ENCODE measurements around the gene BOC.
A peak's percentile ranks its signal among the peaks of the same experiment; 100 is the strongest.
"Not testable (repeated sequence)": the region's sequence is repeated elsewhere in the genome, so short reads cannot be mapped to it uniquely, and the experiment has no call there.

The BOC gene, protein sequence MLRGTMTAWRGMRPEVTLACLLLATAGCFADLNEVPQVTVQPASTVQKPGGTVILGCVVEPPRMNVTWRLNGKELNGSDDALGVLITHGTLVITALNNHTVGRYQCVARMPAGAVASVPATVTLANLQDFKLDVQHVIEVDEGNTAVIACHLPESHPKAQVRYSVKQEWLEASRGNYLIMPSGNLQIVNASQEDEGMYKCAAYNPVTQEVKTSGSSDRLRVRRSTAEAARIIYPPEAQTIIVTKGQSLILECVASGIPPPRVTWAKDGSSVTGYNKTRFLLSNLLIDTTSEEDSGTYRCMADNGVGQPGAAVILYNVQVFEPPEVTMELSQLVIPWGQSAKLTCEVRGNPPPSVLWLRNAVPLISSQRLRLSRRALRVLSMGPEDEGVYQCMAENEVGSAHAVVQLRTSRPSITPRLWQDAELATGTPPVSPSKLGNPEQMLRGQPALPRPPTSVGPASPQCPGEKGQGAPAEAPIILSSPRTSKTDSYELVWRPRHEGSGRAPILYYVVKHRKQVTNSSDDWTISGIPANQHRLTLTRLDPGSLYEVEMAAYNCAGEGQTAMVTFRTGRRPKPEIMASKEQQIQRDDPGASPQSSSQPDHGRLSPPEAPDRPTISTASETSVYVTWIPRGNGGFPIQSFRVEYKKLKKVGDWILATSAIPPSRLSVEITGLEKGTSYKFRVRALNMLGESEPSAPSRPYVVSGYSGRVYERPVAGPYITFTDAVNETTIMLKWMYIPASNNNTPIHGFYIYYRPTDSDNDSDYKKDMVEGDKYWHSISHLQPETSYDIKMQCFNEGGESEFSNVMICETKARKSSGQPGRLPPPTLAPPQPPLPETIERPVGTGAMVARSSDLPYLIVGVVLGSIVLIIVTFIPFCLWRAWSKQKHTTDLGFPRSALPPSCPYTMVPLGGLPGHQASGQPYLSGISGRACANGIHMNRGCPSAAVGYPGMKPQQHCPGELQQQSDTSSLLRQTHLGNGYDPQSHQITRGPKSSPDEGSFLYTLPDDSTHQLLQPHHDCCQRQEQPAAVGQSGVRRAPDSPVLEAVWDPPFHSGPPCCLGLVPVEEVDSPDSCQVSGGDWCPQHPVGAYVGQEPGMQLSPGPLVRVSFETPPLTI

DNA sequence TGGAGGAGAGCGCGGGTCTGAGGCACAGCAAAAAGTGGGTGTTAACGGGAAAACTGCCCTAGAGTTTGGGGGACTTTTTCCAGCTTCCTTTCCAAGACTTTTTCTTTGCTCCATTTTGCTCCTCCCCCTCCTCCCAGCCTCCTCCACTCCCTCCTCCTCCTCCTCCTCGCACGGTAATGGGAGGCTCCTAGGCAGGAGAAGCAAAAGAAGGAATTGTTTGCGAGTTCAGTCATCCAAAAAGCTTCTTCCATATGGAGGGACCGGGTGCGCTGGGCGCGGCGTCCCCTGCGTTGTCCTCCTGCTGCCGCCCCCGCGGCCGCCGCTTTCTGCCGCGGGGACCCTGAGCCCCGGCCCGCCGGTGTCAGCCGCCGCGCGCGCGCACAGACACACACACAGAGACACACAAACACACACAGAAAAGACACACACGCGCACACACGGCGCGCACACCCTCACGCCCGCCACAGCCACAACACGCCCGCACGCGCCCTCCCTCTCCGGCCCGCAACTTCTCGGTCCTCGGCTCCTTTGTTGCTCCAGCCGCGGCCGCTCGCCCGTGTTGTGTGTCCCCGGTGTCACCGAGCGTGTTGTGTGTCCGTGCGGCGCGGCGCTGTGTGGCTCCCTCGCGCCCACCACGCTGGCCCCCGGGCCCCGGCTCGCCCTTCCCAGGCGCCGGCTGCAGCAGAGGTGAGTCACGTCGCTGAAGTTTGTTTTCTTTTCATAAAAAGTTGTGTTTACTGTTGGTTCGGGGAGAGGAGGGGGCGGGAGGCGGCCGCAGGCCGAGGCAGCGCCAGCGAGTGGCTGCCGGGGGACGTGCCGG, at the start of gene BOC:
Gene BOC, plus strand, starts transcription at position 228 of the 820 bp plus-strand sequence. CDS start 38,246 bp downstream, outside the sequence.
- DNase-seq = peak; percentile 36

DNA sequence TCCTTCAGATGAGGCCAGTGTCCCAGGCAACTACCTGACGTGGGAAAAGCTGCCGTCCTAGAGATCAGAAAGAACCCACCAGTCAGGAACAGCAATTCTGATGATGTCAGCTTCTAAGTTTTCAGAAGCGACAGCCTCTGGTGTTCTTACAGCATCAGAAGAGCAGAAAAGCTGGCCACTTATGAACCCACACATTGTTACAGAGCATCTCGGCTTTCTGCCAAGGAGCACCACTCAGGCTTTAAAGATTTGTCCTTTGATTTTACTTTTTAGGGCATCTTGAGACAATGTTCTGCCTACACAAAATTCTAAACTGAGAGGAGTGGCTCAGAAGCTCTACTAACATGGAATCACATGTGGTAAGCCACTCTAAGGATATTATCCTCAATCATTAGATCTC, 49.7 kb upstream of the BOC start:
- no peak for DNase-seq

DNA sequence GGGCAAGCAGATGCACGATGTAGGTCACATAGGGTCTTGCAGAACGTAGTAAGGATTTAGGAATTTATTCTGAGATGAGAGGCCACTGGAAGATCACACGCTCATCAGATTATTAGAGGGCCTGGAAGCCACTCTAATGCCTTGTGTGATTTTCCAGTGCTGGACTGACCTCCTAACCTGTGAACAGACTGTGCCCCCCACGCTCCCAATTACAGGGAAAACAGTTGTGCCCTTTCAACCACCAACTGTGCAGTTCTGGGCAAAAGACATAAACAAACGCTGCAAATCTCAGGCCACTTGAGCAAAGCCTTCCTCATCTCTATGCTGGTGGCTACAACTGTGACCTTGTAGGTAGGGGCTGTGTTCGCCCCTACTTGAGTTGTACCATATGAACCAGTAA, 48.2 kb upstream of the BOC start:
- DNase-seq = no peak

DNA sequence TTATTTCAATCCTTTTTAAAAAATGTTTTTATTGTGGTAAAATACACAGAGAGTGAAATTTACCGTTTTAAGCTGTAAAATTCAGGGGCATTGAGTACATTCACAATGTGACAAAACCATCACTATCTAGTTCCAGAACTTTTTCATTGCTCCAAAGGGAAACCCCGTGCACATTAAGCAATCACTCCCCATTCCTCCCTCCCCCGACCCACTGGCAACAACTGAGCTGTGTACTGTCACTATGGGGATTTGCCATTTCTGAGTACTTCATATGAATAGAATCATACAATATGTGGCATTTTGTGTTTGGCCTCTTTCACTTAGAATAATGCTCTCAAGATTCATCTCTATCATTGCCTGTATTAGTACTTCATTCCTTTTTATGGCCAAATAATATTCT, 45.5 kb upstream of the BOC start:
- DNase-seq = no peak

DNA sequence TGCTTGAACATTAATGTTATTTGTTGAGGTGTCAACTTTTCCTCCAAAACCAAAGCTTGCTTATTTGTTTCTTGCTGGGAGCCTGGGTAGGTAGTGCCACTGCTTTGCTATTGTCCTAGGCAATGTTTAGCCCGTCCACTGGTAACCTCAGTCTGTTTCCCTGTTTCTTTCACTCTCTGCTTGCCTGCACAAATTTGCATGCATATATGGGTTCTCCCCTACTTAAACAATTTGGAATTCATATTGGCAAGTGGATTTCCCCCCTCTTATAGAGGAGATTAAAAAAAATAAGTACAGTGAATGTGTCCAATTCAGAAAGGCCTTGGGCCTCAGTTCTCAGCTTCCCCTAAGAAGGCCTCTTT, 45.0 kb upstream of the BOC start:
- DNase-seq = peak; percentile 55

DNA sequence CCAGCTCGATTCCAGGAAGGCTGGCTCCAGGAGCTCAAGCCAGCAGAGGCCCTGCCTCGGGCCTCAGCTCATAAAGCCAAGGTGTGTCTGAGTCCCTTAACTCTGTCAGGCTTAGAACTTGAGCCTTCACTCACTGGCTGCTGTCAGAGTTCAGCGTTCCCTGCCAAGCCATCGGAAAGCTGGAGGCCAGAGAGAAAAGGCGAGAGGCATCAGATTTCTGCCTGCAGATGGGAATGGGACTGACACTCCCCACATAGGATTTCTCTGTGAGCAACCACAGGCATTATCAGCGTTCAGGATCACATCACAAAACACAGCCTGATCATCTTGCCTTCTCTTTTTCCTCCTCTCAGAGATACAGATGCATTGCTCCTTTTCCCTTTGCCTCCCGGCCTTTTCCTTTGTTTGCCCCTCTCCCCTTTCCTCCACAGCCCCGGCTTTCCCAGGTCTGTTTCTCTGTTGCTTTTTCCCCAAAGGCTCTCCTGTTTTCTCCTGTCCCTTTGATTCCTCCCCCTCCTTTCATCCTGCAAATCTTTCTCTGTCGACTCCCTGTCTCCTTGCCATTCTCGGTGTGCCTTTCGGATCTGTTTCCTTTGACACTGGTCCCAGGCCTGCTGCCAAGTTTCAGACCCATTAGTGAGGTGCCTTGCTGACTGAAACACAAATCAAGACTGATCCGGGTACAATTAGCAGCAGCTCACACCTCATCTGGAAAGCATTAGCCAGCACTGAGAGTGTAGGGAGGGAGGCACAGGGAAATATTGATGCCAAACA, 44.5 kb upstream of the BOC start:
- DNase-seq = peak; percentile 97

DNA sequence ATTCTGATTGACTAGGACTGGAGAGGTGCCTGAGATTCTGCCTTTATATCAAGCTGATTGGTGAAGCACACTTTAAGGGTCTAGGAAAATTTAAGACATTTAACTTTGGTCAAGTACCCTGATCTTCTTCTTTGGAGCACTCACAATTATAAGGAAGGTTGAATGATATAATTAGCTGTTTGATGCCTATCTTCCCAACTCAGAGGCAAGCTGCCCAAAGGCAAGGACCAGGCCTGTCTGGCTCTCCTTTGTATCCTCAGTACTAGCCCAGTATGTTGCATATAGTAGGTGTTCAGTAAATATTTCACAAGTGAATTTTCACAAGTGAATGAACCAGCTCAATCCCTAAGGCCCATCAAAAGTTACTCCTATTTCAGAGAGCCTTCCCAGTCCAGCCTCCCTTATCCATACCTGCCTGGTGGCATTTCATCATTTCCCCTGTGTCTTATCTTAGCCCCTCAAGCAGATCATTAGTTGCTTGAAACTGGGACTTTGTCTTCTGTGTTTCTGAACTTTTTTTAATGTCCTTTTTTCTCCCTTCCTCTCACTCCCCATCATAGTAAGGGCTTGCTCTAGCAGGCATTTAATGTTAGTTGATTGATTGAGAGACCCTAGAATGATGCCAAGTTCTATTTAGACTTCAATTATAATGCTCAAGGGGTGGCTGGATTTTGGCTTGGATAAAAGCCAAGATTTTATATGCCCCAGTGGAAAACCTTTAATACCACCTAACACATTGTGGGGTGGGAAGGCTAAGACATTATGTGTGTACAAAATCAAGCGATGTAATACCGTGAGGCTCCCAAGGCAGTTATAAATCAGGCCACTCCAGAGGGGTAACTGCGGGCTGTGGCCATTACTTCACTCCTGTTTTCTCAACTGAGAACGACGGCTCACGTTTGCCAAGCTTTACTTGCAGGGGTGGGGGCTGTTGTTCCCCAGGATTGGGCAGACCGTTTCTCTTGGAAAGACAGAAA, 43.2 kb upstream of the BOC start:
- DNase-seq = peak; percentile 99

DNA sequence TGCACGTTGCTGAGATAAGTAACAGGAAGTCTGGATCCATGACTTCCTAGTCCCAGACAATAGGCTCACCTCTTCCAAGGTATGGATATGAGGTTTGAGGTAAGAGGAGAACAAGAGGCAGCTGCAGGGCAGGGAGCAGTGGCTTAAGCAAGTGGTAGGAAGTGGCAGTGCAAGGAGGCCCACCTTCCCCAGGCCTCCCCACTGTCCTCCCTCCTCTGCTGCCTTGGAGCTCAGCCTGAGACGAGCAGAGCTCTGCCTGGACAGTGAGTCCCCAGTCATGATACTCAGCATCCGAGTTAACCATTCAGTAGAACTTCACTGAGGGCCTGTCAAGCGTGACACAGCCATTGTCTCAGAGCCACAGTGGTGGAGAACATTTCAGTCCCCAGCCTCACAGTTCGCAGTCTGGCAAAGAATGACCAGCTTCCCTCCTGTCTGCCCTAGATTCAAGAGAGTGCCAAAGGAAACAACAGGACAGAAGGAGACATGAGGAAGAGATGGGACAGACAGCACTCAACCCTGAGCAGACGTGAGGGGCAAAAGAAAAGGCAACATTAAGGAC, 41.4 kb upstream of the BOC start:
- DNase-seq = no peak

DNA sequence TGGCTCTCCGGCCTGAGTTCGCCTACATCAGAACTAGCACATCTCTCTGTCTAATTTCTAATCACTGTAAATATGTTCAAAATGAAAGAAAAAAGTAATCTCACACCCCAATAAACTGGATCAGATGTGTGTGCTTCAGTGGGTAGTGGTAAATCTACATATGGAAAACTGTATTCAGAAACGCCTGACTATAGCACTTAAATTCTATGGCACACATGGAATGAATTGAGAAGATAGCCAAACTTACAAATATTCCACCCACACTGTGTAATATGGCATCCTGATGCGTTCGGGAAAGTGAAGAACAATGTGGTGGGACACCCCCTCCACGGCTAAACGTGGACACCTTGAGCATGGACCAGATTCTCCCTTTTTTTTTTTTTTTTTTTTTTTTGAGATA, 40.6 kb upstream of the BOC start:
- DNase-seq = no peak

DNA sequence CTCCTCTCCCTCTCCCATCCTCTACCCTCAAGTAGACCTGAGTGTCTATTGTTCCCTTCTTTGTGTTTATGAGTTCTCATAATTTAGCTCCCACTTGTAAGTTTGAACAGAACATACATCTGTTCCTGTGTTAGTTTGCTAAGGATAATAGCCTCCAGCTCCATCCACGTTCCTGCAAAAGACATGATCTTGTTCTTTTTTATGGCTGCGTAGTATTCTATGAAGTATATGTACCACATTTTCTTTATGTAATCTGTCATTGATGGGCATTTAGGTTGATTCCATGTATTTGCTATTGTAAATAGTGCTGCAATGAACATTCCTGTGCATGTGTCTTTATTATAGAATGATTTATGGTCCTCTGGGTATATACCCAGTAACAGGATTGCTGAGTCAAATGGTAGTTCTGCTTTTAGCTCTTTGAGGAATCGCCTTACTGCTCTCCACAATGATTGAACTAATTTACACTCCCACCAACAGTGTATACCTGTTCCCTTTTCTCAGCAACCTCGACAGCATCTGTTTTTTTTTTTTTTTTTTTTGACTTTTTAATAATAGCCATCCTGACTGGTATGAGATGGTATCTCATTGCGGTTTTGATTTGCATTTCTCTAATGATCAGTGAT, 39.6 kb upstream of the BOC start:
- DNase-seq = not testable (repeated sequence)

DNA sequence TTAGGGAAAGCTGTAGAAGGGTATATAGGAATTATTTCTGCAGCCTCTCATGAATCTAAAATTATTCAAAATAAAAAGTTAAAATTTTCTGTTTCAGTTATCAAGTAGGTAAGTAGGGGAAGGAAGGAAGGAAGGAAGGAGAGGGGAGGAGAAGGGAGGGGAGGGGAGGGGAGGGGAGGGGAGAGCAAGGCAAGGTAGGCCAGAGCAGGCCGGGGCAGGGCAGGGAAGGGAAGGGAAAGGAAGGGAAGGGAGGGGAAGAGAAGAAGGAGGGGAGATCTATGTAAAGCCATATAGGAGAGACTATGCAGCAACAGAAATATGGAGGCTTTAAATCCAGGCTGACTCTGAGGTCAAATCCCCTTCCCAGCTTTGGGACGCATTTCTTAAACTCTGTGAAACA, 38.3 kb upstream of the BOC start:
- DNase-seq = no peak

DNA sequence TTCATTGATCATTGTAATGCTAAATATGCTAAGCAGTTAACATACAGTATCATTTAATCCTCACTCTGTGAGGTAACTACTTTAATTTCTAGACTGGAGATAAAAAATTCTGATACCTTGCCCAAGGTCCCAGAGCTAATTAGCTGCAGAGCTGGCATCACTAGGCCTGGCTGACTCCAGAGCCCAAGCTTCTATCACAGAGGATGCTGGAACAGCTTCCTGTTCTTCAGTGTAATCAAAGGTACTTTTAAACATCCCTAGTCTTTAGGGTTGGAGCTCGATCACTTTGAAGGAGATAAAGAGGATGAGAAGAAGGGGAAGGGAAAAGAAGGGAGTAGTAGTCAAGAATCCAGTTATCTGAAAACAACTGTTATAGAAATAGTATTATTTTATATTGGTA, 37.1 kb upstream of the BOC start:
- DNase-seq = no peak

DNA sequence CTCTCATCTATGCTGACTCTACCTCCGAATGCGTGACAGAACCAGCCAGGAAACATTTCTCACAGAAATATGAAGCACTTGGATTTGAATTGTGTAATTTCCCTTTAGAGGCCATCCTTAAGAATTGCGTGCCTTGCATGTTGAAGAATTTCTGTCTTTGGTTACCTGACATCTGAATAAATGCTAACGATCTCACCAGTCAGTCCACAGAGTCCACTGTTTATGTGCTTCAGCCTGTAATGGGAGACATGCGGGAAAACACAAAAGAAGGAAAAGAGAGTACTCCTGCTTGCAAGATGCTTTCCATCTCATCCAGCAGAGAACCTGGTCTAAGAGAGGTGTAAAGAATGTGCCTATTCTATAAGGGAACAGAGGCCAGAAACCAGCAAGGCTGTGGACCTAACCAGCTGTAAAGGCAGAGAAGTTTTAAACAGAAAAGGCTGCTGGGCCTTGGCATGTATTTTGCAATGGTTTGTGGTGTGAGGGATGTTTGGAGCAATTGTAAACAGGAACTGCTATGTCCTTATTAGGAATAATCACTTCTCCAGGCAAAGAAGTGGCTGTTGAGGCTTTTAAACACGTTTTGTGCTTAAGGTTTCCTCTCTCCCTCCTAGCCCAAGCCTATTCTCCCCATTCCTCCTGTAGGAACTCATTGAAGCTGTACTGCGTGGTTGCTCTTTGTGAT, 36.4 kb upstream of the BOC start:
- no peak for DNase-seq

DNA sequence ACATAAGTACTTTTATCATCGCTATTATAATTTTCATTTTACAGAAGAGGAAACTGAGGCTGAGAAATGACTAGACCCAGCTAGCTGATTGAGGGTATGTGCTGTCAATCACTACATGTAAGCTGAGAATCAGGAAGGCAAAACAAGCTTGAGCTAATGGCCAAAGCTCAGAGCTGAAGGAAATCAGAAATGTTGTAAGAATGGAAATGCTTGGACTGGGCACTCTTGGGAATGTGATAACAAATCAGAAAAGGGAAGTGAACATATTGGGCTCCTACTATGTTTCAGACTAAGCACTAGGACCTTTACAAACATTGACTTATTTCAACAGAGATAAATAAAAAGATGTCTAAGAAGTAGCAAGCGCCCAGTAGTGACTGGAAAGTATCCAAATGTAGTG, 33.8 kb upstream of the BOC start:
- no peak for DNase-seq

DNA sequence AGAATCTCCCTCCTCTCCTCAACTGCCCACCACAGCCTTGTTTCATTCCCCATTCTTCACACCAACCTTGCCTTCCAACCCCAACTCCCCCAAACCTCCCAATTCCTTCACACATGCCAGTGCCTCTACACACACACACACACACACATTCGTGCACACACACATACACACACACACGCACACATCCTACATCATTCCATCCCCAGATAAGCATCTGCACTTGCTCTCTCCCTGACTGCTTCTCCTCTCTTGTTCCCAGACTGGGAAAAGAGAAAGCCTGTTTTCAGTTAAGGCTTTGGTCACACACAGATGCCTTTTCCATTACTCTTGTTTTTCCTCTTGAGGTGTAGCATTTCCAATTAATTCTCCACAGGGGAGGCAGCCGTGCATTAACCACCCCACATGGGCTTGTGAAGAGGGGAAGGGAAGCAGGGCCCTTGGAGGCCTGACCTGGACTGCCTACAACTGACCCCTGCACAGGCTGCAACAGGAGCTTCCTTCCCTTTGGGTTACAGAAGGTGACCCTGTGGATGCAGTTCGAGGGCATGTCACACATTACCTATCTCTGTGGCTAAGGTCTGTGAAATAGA, 32.0 kb upstream of the BOC start:
- no peak for DNase-seq

DNA sequence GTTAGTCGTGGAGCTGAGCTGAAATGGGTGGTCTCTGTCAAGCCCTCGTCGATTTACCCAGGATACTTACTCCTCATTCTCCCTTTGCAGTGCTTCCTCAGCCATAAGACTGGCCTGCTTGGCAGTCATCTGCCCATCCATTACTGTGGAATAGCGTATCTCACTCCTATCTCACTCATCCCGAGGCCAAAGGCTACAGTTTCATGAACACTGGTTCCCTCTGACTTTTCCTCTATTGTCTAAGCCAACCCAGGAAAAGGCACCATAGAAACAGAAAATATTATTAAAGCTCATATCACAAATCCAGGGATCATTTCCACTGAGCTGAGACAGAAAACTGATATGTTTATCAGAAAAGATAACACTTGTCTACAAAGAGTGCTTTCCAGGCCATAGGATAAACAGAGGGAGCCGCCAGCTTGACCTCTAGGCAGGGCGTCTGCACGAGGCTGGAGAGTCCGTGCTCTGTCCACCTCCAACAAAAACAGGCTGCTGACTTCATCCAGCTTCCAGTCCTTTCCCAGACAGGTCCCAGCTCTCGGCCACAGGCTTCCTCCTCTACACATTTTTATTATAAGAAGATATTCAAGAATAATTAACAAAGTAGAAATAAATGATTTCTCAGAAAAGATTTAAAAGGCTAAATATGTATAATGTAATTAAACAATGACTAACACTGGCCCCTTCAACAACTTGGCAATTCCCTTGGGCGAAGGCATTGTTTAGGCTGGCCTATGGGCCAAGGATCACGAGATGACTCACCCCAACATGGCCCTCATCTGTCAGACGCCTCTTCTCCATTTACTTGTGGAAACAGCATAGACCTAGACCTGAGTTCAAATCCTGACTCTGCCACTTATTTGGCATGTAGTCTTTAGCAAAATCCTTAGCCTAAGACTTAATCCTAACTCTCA, 27.4 kb upstream of the BOC start:
- no peak for DNase-seq

DNA sequence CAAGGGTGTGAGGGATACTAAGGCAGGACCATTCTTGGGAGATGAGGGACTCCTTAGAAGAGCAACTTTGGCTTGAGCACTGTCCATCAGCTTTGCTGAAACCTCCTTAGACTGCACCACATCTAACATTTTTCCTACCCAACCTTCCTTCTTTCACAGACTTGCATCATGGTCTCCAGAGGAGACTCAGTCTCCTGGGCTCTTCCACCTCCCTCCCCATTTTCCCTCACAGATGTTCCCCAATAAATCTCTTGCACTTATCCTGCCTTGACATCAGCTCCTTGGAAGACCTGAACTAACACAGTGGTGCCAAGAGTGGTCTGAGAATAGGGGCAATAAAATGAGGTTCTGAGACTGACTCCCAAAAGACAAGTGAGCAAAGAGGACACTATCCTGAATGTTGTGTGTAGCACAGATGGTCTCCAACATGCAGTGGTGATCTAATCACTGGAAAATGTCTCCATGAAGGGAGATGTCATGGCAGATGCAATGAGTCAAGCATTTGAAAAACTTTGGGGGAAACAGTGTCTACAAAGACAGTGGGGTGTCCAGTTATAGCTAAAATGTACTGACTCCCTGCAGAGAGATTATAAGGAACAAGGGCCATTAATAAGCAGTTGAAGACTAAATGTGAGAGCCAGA, 26.0 kb upstream of the BOC start:
- DNase-seq = no peak
